Neural cell (in vitro differentiated cells): ENCODE measurements around the gene TMEM185B. TPM values are rescaled to one million over a fixed set of nuclear protein-coding genes. Genes with fewer than 3 reads are reported as not detected.

ENCODE experiments used
- H2AFZ ChIP-seq: fragments of 200-600, 300-800 bp; sonication (generic), shearing (Covaris generic); 2 replicates; pipeline ENCODE4 v1.6.0; 2014; ENCODE audit warnings: low read depth, mild to moderate bottlenecking, antibody characterized with exemption, low read length, moderate library complexity
- H3F3A ChIP-seq: fragments of 200-600 bp; shearing (Covaris generic); 2 replicates; pipeline ENCODE4 v1.6.1; 2016; ENCODE audit warnings: mild to moderate bottlenecking, moderate library complexity, mixed read lengths, antibody characterized with exemption, low read length; ENCODE audit not compliant: insufficient read depth, poor library complexity, severe bottlenecking
- H3K27ac ChIP-seq: fragments of 200-600, 300-800 bp; sonication (generic), shearing (Covaris generic); 2 replicates; pipeline ENCODE4 v1.5.1; 2014; ENCODE audit warnings: mild to moderate bottlenecking, low read length, moderate library complexity
- H3K27me3 ChIP-seq: fragments of 300-800, 200-600 bp; sonication (generic), shearing (Covaris generic); 2 replicates; pipeline ENCODE4 v1.6.0; 2014; ENCODE audit warnings: mild to moderate bottlenecking, low read depth, low read length, moderate library complexity; ENCODE audit not compliant: insufficient read depth
- H3K36me3 ChIP-seq: fragments of 300-800, 200-600 bp; sonication (generic), shearing (Covaris generic); 2 replicates; pipeline ENCODE4 v1.5.1; 2014; ENCODE audit warnings: mild to moderate bottlenecking, antibody characterized with exemption, low read length, moderate library complexity; ENCODE audit not compliant: insufficient read depth
- H3K4me2 ChIP-seq: fragments of 300-800, 200-600 bp; sonication (generic), shearing (Covaris generic); 2 replicates; pipeline ENCODE4 v1.6.0; 2014; ENCODE audit warnings: mild to moderate bottlenecking, low read length
- H3K4me3 ChIP-seq: fragments of 300-800, 200-600 bp; sonication (generic), shearing (Covaris generic); 2 replicates; pipeline ENCODE4 v1.5.1; 2014; ENCODE audit warnings: mild to moderate bottlenecking, low read length, moderate library complexity
- H3K79me2 ChIP-seq: fragments of 200-600 bp; shearing (Covaris generic); replicated peaks from 2 replicates; pipeline ENCODE4 v1.6.0; 2014; ENCODE audit warnings: mild to moderate bottlenecking, low read length, moderate library complexity; ENCODE audit not compliant: insufficient read depth
- H3K9ac ChIP-seq: fragments of 300-800, 200-600 bp; sonication (generic), shearing (Covaris generic); 2 replicates; pipeline ENCODE4 v1.6.1; 2016; ENCODE audit warnings: mild to moderate bottlenecking, low read length, mixed read lengths
- H3K9me2 ChIP-seq: fragments of 200-600 bp; shearing (Covaris generic); 2 replicates; pipeline ENCODE4 v1.6.1; 2016; ENCODE audit warnings: mild to moderate bottlenecking, low read length, mixed read lengths; ENCODE audit not compliant: insufficient read depth
- H3K9me3 ChIP-seq: fragments of 200-600, 300-800 bp; sonication (generic), shearing (Covaris generic); 2 replicates; pipeline ENCODE4 v1.6.1; 2016; ENCODE audit warnings: mild to moderate bottlenecking, mixed run types, low read length, moderate library complexity, mixed read lengths
- H4K20me1 ChIP-seq: fragments of 200-600 bp; shearing (Covaris generic); 2 replicates; pipeline ENCODE4 v1.6.1; 2016; ENCODE audit warnings: mild to moderate bottlenecking, mixed run types; ENCODE audit not compliant: insufficient read depth
- CTCF ChIP-seq: fragments of 450-650 bp; IDR thresholded peaks from 2 replicates; pipeline ENCODE4 v1.5.1; 2014; ENCODE audit warnings: antibody characterized with exemption, mild to moderate bottlenecking, moderate library complexity; ENCODE audit not compliant: poor library complexity, severe bottlenecking
- EP300 ChIP-seq: fragments of 450-650 bp; conservative IDR thresholded peaks from 2 replicates; pipeline ENCODE4 v1.6.1; 2014; ENCODE audit warnings: antibody characterized with exemption, mild to moderate bottlenecking, moderate library complexity; ENCODE audit not compliant: poor library complexity, severe bottlenecking
- EZH2 ChIP-seq: fragments of 200-600, 300-800 bp; shearing (Covaris generic), sonication (generic); IDR thresholded peaks from 2 replicates; pipeline ENCODE4 v1.6.1; 2014; ENCODE audit warnings: antibody characterized with exemption, low read length, borderline replicate concordance, mild to moderate bottlenecking; ENCODE audit not compliant: insufficient read depth, poor library complexity, severe bottlenecking
- MXI1 ChIP-seq: fragments of 450-650 bp; conservative IDR thresholded peaks from 2 replicates; pipeline ENCODE4 v1.6.1; 2014; ENCODE audit warnings: antibody characterized with exemption, mild to moderate bottlenecking; ENCODE audit not compliant: poor library complexity, severe bottlenecking
- POLR2AphosphoS5 ChIP-seq: IDR thresholded peaks from 2 replicates; pipeline ENCODE4 v1.6.1; 2012
- RAD21 ChIP-seq: fragments of 450-650 bp; conservative IDR thresholded peaks from 2 replicates; pipeline ENCODE4 v1.6.1; 2014; ENCODE audit warnings: antibody characterized with exemption, mild to moderate bottlenecking, moderate library complexity
- REST ChIP-seq: IDR thresholded peaks from 2 replicates; pipeline ENCODE4 v1.6.1; 2012; ENCODE audit warnings: borderline replicate concordance
- SMC3 ChIP-seq: fragments of 450-650 bp; conservative IDR thresholded peaks from 2 replicates; pipeline ENCODE4 v1.6.1; 2014; ENCODE audit warnings: antibody characterized with exemption, mild to moderate bottlenecking, moderate library complexity; ENCODE audit not compliant: poor library complexity
- TAF1 ChIP-seq: IDR thresholded peaks from 2 replicates; pipeline ENCODE4 v1.6.1; 2012; ENCODE audit warnings: low read depth
- polyA plus RNA-seq: library from polyadenylated mRNA; depleted of rRNA; stranded (reverse); fragments of >200 nt; gene quantifications from 2 replicates; pipeline ENCODE4 v1.2.3, GENCODE V29; 2014

The TMEM185B gene
- polyA plus RNA-seq, 1 donor from 2014 or later, result 4.4 TPM

GRCh38 chr2:120253021-120253882 is 30.1 kb upstream of the TMEM185B start:
- Histone ChIP-seq H3K79me2 (peaks cover 21% of the 10 kb centered on the region), H3K27ac (peak overlapping the region; percentile 62), H3K4me2 (peak overlapping the region; percentile 98), H3K27me3 (no peaks in the 10 kb centered on the region), H2AFZ (peak overlapping the region; percentile 8), H4K20me1 (no peaks in the 10 kb centered on the region), H3K9ac (peak overlapping the region; percentile 72), H3K36me3 (no peaks in the 10 kb centered on the region), H3F3A (no peaks in the 10 kb centered on the region), H3K9me3 (no peaks in the 10 kb centered on the region), H3K9me2 (no peaks in the 10 kb centered on the region), H3K4me3 (peak overlapping the region; percentile 82)
- TF ChIP-seq SMC3, result peak; percentile 74
- peak; percentile 24 for TF ChIP-seq TAF1
- no peak for TF ChIP-seq REST
- peak; percentile 17 for TF ChIP-seq POLR2AphosphoS5
- peak; percentile 62 for TF ChIP-seq RAD21
- TF ChIP-seq CTCF, result peak; percentile 78
- TF ChIP-seq MXI1, result peak; percentile 61
- no peak for TF ChIP-seq EZH2
- TF ChIP-seq EP300, result peak; percentile 7

DNA sequence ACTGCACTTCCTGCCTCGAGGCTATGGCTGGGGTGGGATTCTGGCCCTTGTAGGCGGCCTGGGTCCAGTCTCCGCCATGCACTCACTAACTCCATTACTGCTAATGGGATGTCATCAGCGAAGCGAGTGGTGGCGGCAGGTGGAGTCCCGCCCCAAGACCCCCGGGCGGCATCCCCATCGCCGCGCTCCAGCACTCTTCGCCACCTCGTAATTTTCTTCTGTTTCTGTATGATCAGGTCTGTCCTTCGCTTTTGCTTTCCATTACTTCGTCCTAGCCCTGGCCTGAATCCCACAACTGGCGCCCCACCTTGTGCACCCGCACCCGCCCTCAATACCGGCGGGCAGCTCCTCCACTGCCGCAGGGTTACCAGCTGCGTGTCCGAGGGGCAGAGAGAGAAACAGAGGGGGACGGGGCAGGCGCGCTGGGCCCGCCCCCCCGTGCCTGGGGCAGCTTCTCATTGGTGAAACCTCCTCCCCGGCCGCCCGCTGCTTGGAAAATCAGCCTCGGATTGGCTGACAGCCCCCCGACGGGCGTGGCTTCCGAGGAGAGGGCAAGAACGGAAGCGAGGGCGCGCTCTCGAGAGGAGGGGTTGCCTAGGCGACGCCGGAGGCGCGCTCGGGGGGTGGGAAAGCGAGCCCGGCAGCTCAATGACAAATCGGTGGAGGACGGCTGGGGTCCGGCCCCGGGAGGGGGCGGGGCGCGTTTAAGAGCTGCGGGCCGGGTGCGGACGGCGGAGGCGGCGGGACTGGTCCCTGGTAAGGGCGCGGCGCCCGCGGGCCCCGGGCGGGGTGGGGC is 29.2 kb upstream of the TMEM185B start, which contains the start of gene RALB:
TSS of gene RALB (plus strand) at position 628 of the 796 bp plus-strand sequence. CDS start 25,813 bp downstream, outside the sequence.
- Histone ChIP-seq H3F3A (no peaks in the 10 kb centered on the region), H4K20me1 (no peaks in the 10 kb centered on the region), H3K27ac (peak within 1 kb of the TSS; percentile 62), H3K4me3 (peak within 1 kb of the TSS; percentile 82), H3K9me2 (no peaks in the 10 kb centered on the region), H3K9ac (peak within 1 kb of the TSS; percentile 72), H3K36me3 (no peaks in the 10 kb centered on the region), H3K4me2 (peak within 1 kb of the TSS; percentile 98), H3K27me3 (no peaks in the 10 kb centered on the region), H3K9me3 (no peaks in the 10 kb centered on the region), H2AFZ (peak within 1 kb of the TSS; percentile 78), H3K79me2 (peaks cover 21% of the 10 kb centered on the region)
- TF ChIP-seq MXI1 (peak; percentile 58), CTCF (no peak), EZH2 (no peak), POLR2AphosphoS5 (peak; percentile 52), EP300 (peak; percentile 42), SMC3 (no peak), TAF1 (no peak), RAD21 (no peak), REST (peak; percentile 52)
